Smooth muscle cell (in vitro differentiated cells): ENCODE measurements around the gene ZNF595. TPM values are rescaled to one million over a fixed set of nuclear protein-coding genes. Genes with fewer than 3 reads are reported as not detected.

ENCODE experiments used
- DNase-seq: peaks from one replicate; lab custom pipeline; 2025; ENCODE audit not compliant: unreplicated experiment; lab: John Stamatoyannopoulos, UW
- H2AFZ ChIP-seq: fragments of 200-600 bp; sonication (generic); 2 replicates; pipeline ENCODE4 v1.6.0; 2016; ENCODE audit warnings: antibody characterized with exemption, low read depth, mild to moderate bottlenecking
- H3F3A ChIP-seq: fragments of 200-600 bp; sonication (generic); 2 replicates; pipeline ENCODE4 v1.6.0; 2017; ENCODE audit warnings: antibody characterized with exemption, low read depth
- H3K27ac ChIP-seq: fragments of 200-600 bp; sonication (generic); 2 replicates; pipeline ENCODE4 v1.5.1; 2016; ENCODE audit warnings: low read depth, mild to moderate bottlenecking
- H3K27me3 ChIP-seq: fragments of 200-600 bp; sonication (generic); 2 replicates; pipeline ENCODE4 v1.6.1; 2016; ENCODE audit warnings: low read depth, mild to moderate bottlenecking
- H3K36me3 ChIP-seq: fragments of 200-600 bp; sonication (generic); 2 replicates; pipeline ENCODE4 v1.5.1; 2016; ENCODE audit warnings: low read depth
- H3K4me1 ChIP-seq: fragments of 200-600 bp; sonication (generic); 2 replicates; pipeline ENCODE4 v1.5.1; 2016; ENCODE audit warnings: low read depth
- H3K4me2 ChIP-seq: fragments of 200-600 bp; sonication (generic); 2 replicates; pipeline ENCODE4 v1.6.0; 2016; ENCODE audit warnings: mild to moderate bottlenecking
- H3K4me3 ChIP-seq: fragments of 200-600 bp; sonication (generic); 2 replicates; pipeline ENCODE4 v1.5.1; 2016; ENCODE audit warnings: mild to moderate bottlenecking
- H3K79me2 ChIP-seq: fragments of 200-600 bp; sonication (generic); 2 replicates; pipeline ENCODE4 v1.6.0; 2016; ENCODE audit warnings: low read depth, mild to moderate bottlenecking
- H3K9ac ChIP-seq: fragments of 200-600 bp; sonication (generic); 2 replicates; pipeline ENCODE4 v1.6.0; 2016; ENCODE audit warnings: low read depth
- H3K9me3 ChIP-seq: fragments of 200-600 bp; sonication (generic); replicated peaks from 2 replicates; pipeline ENCODE4 v1.5.1; 2016; ENCODE audit warnings: low read depth
- H4K20me1 ChIP-seq: fragments of 200-600 bp; sonication (generic); 2 replicates; pipeline ENCODE4 v1.6.0; 2016; ENCODE audit warnings: low read depth
- CTCF ChIP-seq: fragments of 200-600 bp; sonication (generic); IDR thresholded peaks from 2 replicates; pipeline ENCODE4 v1.5.1; 2017; ENCODE audit warnings: borderline replicate concordance, mild to moderate bottlenecking, antibody characterized with exemption; ENCODE audit not compliant: insufficient read depth, poor library complexity, severe bottlenecking
- WGBS: methylation state at CpG from one replicate; pipeline ENCODE4 v1.1.7; 2016; ENCODE audit warnings: low lambda C conversion rate; 5-methylcytosine and 5-hydroxymethylcytosine counted together
- polyA plus RNA-seq: library from polyadenylated mRNA; unstranded; fragments of >200 nt; fragmentation: Nextera tagmentation; extraction: Ambion mirVana; gene quantifications from 2 replicates; pipeline ENCODE4 v1.2.1, GENCODE V29; 2016
- total RNA-seq: library from RNA; depleted of rRNA; stranded (reverse); fragments of >200 nt; gene quantifications from 2 replicates; pipeline ENCODE4 v1.2.3, GENCODE V29; 2014

The ZNF595 gene
- total and polyA plus RNA-seq, 2 experiments from 2014 or later, result 2.7 to 9.2 TPM

- no peak for DNase-seq
- H3K36me3 ChIP-seq, result no peaks in the 10 kb centered on the region
Observed at GRCh38 chr4:112771-113170, 59.6 kb downstream of the ZNF595 start.

GRCh38 chr4:113732-114131 is 60.6 kb downstream of the ZNF595 start:
- no peak overlapping the region for H3K9ac ChIP-seq
- H3K9me3 ChIP-seq, result peaks cover 5% of the 10 kb centered on the region
- no peak overlapping the region for H2AFZ ChIP-seq
- H3K27me3 ChIP-seq, result no peaks in the 10 kb centered on the region
- TF ChIP-seq CTCF, result no peak
- H3K4me1 ChIP-seq, result no peaks in the 10 kb centered on the region
- DNase-seq, result no peak
- H3K79me2 ChIP-seq, result no peaks in the 10 kb centered on the region
- H3K36me3 ChIP-seq, result no peaks in the 10 kb centered on the region
- WGBS, result 77% methylated on average over 2 of the region's 2 CpGs
- no peak overlapping the region for H3K27ac ChIP-seq
- H3F3A ChIP-seq, result no peaks in the 10 kb centered on the region
- H3K4me3 ChIP-seq, result no peak overlapping the region
- no peak overlapping the region for H3K4me2 ChIP-seq
- no peaks in the 10 kb centered on the region for H4K20me1 ChIP-seq

More at GRCh38 chr4:112771-113170, 59.6 kb downstream of the ZNF595 start:
- Histone ChIP-seq H3K4me2 (no peak overlapping the region), H3K27ac (no peak overlapping the region), H3F3A (no peaks in the 10 kb centered on the region), H3K9ac (no peak overlapping the region), H4K20me1 (no peaks in the 10 kb centered on the region), H3K9me3 (peaks cover 5% of the 10 kb centered on the region), H3K27me3 (no peaks in the 10 kb centered on the region), H3K4me3 (no peak overlapping the region), H2AFZ (no peak overlapping the region), H3K4me1 (no peaks in the 10 kb centered on the region), H3K79me2 (no peaks in the 10 kb centered on the region)
- WGBS, result 47% methylated on average over 1 of the region's 1 CpG
- no peak for TF ChIP-seq CTCF

- no peaks in the 10 kb centered on the region for H4K20me1 ChIP-seq
- H3F3A ChIP-seq, result no peaks in the 10 kb centered on the region
- H3K9me3 ChIP-seq, result peaks cover 1% of the 10 kb centered on the region
- no peak overlapping the region for H3K4me3 ChIP-seq
- TF ChIP-seq CTCF, result no peak
- H3K27me3 ChIP-seq, result no peaks in the 10 kb centered on the region
- H3K4me2 ChIP-seq, result no peak overlapping the region
- no peak for DNase-seq
- H3K79me2 ChIP-seq, result no peaks in the 10 kb centered on the region
- H3K36me3 ChIP-seq, result no peaks in the 10 kb centered on the region
- no peak overlapping the region for H3K27ac ChIP-seq
- H3K4me1 ChIP-seq, result no peaks in the 10 kb centered on the region
- H2AFZ ChIP-seq, result no peak overlapping the region
- H3K9ac ChIP-seq, result no peak overlapping the region
Observed at GRCh38 chr4:114149-114548, 61.0 kb downstream of the ZNF595 start.

- 79% methylated on average over 1 of the region's 1 CpG for WGBS
Observed at GRCh38 chr4:116499-116898, 63.4 kb downstream of the ZNF595 start.

More at GRCh38 chr4:116499-116898, 63.4 kb downstream of the ZNF595 start:
- Histone ChIP-seq H4K20me1 (no peaks in the 10 kb centered on the region), H3K79me2 (no peaks in the 10 kb centered on the region), H2AFZ (no peak overlapping the region), H3K9ac (no peak overlapping the region), H3K36me3 (no peaks in the 10 kb centered on the region), H3K27me3 (no peaks in the 10 kb centered on the region), H3K27ac (no peak overlapping the region), H3K9me3 (no peaks in the 10 kb centered on the region), H3K4me2 (no peak overlapping the region), H3F3A (no peaks in the 10 kb centered on the region), H3K4me3 (no peak overlapping the region), H3K4me1 (no peaks in the 10 kb centered on the region)
- no peak for DNase-seq
- no peak for TF ChIP-seq CTCF
